Body of pancreas (tissue), 4 donors: ENCODE results near the gene LASP1NB.

Experiments
- POLR2A ChIP-seq, 3 donors: fragments of 450-650 bp; IDR thresholded peaks; one replicate each; pipeline ENCODE4 v1.6.1; 2016; ENCODE audit warnings: antibody characterized with exemption in 3 of 3, mild to moderate bottlenecking in 2 of 3
- TF ChIP-seq, protein P1 (sequence below), 7 experiments: fragments of 450-650 bp in 4 of 7; fragments of 200-600 bp in 3 of 7; sonication (generic) in 3 of 7; IDR thresholded peaks; one replicate each; pipeline ENCODE4 v1.5.1; 2016 to 2019; ENCODE audit warnings: antibody characterized with exemption in 7 of 7

GRCh38 chr17:38898291-38898679 lies 27.1 kb upstream of the LASP1NB start:
- TF ChIP-seq, protein P1, sequence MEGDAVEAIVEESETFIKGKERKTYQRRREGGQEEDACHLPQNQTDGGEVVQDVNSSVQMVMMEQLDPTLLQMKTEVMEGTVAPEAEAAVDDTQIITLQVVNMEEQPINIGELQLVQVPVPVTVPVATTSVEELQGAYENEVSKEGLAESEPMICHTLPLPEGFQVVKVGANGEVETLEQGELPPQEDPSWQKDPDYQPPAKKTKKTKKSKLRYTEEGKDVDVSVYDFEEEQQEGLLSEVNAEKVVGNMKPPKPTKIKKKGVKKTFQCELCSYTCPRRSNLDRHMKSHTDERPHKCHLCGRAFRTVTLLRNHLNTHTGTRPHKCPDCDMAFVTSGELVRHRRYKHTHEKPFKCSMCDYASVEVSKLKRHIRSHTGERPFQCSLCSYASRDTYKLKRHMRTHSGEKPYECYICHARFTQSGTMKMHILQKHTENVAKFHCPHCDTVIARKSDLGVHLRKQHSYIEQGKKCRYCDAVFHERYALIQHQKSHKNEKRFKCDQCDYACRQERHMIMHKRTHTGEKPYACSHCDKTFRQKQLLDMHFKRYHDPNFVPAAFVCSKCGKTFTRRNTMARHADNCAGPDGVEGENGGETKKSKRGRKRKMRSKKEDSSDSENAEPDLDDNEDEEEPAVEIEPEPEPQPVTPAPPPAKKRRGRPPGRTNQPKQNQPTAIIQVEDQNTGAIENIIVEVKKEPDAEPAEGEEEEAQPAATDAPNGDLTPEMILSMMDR (IDR thresholded peaks at IDR 0.05), result no peak
- no peak for TF ChIP-seq POLR2A (IDR thresholded peaks at IDR 0.05)
